Right lobe of liver (tissue), 4 donors: Measurements from ENCODE around the gene RNF138.

ENCODE experiments used
- POLR2A ChIP-seq: fragments of 450-650 bp; IDR thresholded peaks from one replicate; pipeline ENCODE4 v1.6.1; 2017; ENCODE audit warnings: antibody characterized with exemption, mild to moderate bottlenecking
- TF ChIP-seq, protein P1 (sequence below), 4 donors: fragments of 200-600 bp in 3 of 4; fragments of 450-650 bp in 1 of 4; IDR thresholded peaks; one replicate each; pipeline versions ENCODE4 v1.5.1 to v1.8.0; 2016 to 2022; ENCODE audit warnings: antibody characterized with exemption in 4 of 4, mild to moderate bottlenecking in 2 of 4
- donor health status: DM: no; HTN: no; CAD: no.
- donor health status: DM: no; HTN: no; CAD: no.
- donor health status: DM: no; HTN: yes; CAD: no.

DNA sequence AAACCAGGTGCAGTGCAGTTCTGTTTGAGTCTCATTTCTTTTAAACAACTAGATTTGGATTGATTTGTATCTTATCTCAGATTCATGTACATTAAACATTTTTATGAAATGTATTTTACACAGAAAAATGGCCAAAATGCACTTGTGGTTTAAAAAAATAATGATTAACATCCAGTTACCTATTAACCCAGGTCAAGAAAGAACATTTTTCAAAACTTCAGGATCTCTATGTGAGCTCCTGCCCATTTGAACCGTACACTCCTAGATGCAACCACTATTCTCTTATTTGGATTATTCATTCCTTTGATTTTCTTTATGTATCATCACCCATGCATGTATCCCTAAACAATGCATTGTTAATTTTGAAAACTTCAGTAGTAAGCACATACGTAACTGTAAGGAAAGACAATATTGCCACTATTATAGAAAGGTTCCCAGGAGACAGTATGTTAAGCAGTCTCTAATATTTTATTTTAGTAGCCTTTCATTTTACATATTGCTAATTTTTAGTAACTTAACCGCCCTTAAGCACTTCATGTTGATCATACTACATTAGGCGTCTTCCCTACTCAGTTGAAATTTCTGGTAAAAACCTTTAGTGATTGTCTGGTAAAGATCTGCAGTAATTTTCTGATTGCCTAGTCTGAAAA, 22.7 kb downstream of the RNF138 start:
- TF ChIP-seq POLR2A = no peak
- TF ChIP-seq, protein P1, sequence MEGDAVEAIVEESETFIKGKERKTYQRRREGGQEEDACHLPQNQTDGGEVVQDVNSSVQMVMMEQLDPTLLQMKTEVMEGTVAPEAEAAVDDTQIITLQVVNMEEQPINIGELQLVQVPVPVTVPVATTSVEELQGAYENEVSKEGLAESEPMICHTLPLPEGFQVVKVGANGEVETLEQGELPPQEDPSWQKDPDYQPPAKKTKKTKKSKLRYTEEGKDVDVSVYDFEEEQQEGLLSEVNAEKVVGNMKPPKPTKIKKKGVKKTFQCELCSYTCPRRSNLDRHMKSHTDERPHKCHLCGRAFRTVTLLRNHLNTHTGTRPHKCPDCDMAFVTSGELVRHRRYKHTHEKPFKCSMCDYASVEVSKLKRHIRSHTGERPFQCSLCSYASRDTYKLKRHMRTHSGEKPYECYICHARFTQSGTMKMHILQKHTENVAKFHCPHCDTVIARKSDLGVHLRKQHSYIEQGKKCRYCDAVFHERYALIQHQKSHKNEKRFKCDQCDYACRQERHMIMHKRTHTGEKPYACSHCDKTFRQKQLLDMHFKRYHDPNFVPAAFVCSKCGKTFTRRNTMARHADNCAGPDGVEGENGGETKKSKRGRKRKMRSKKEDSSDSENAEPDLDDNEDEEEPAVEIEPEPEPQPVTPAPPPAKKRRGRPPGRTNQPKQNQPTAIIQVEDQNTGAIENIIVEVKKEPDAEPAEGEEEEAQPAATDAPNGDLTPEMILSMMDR (IDR thresholded peaks at IDR 0.05) = no peak
